Glutamatergic neuron (in vitro differentiated cells): ENCODE results near the gene WSB2. TPM values are rescaled to one million over a fixed set of nuclear protein-coding genes. Genes with fewer than 3 reads are reported as not detected.
A peak's percentile ranks its signal among the peaks of the same experiment; 100 is the strongest.

Source experiments
- DNase-seq: peaks from one replicate; pipeline ENCODE4 v3.0.0; 2022
- H3K27ac Mint-ChIP-seq: one replicate; pipeline ENCODE4 v1.8.0; 2020; ENCODE audit warnings: mild to moderate bottlenecking, mixed read lengths, inconsistent platforms; ENCODE audit not compliant: unreplicated experiment
- H3K27me3 Mint-ChIP-seq: one replicate; pipeline ENCODE4 v1.8.0; 2020; ENCODE audit warnings: mild to moderate bottlenecking, moderate library complexity, mixed read lengths, inconsistent platforms; ENCODE audit not compliant: unreplicated experiment
- H3K36me3 Mint-ChIP-seq: one replicate; pipeline ENCODE4 v1.8.0; 2020; ENCODE audit warnings: mild to moderate bottlenecking, mixed read lengths, inconsistent platforms; ENCODE audit not compliant: unreplicated experiment
- H3K4me1 Mint-ChIP-seq: one replicate; pipeline ENCODE4 v1.8.0; 2020; ENCODE audit warnings: mild to moderate bottlenecking, low read depth, mixed read lengths, inconsistent platforms; ENCODE audit not compliant: unreplicated experiment
- H3K4me3 Mint-ChIP-seq: one replicate; pipeline ENCODE4 v1.8.0; 2020; ENCODE audit warnings: mild to moderate bottlenecking, mixed read lengths, inconsistent platforms; ENCODE audit not compliant: unreplicated experiment
- H3K9me3 Mint-ChIP-seq: one replicate; pipeline ENCODE4 v1.8.0; 2020; ENCODE audit warnings: mild to moderate bottlenecking, moderate library complexity, mixed read lengths, inconsistent platforms; ENCODE audit not compliant: unreplicated experiment
- CTCF ChIP-seq: fragments of 200-600 bp; sonication (generic); IDR thresholded peaks from one replicate; pipeline ENCODE4 v1.5.0; 2021; ENCODE audit not compliant: partially characterized antibody, unreplicated experiment
- long read RNA-seq: library from polyadenylated mRNA; unstranded; transcript quantifications from one replicate; pipeline ENCODE4 v2.0.0, GENCODE V29; 2020; ENCODE audit not compliant: unreplicated experiment
- total RNA-seq: library from RNA; stranded (reverse); fragmentation: NEBNext Ultra II Directional; extraction: Animal tissue kit (Norgen Biotek cat#: 25700); gene quantifications from one replicate; pipeline ENCODE4 v1.2.1, GENCODE V29; 2021; ENCODE audit not compliant: unreplicated experiment

Gene WSB2
- total RNA-seq, result 76.4 TPM
- long read RNA-seq, partial matches to known transcripts, result 6 of 10 reads
- long read RNA-seq, other reads (novel, unspliced or antisense), result 1 of 10 reads

GRCh38 chr12:118061011-118061872 lies at the start of gene WSB2:
Gene WSB2 (minus strand): TSS chr12:118061179. CDS start chr12:118061048, 131 bp downstream.
- Mint-ChIP-seq H3K27me3 (peaks cover 5% of the 10 kb centered on the region), H3K4me3 (peak within 1 kb of the TSS; percentile 100), H3K36me3 (no peaks in the 10 kb centered on the region), H3K9me3 (peaks cover 3% of the 10 kb centered on the region), H3K4me1 (peaks cover 12% of the 10 kb centered on the region), H3K27ac (peak within 1 kb of the TSS; percentile 76)
- TF ChIP-seq CTCF, result no peak
- DNase-seq, result peak; percentile 56

GRCh38 chr12:118109088-118109487 lies 48.1 kb upstream of the WSB2 start:
- H3K4me1 Mint-ChIP-seq, result no peaks in the 10 kb centered on the region
- peaks cover 4% of the 10 kb centered on the region for H3K9me3 Mint-ChIP-seq
- H3K4me3 Mint-ChIP-seq, result no peak overlapping the region
- H3K27ac Mint-ChIP-seq, result no peak overlapping the region
- TF ChIP-seq CTCF, result no peak
- no peaks in the 10 kb centered on the region for H3K27me3 Mint-ChIP-seq
- no peaks in the 10 kb centered on the region for H3K36me3 Mint-ChIP-seq
- DNase-seq, result no peak

GRCh38 chr12:118107694-118108093 lies 46.7 kb upstream of the WSB2 start:
- Mint-ChIP-seq H3K9me3 (peaks cover 4% of the 10 kb centered on the region), H3K27ac (no peak overlapping the region), H3K27me3 (peaks cover 4% of the 10 kb centered on the region), H3K36me3 (no peaks in the 10 kb centered on the region), H3K4me1 (peaks cover 3% of the 10 kb centered on the region), H3K4me3 (no peak overlapping the region)
- no peak for TF ChIP-seq CTCF
- no peak for DNase-seq

- DNase-seq, result no peak
- peaks cover 4% of the 10 kb centered on the region for H3K27me3 Mint-ChIP-seq
- H3K9me3 Mint-ChIP-seq, result peaks cover 4% of the 10 kb centered on the region
- no peak for TF ChIP-seq CTCF
- no peaks in the 10 kb centered on the region for H3K36me3 Mint-ChIP-seq
- no peak overlapping the region for H3K4me3 Mint-ChIP-seq
- no peak overlapping the region for H3K27ac Mint-ChIP-seq
- peaks cover 3% of the 10 kb centered on the region for H3K4me1 Mint-ChIP-seq
Measured at GRCh38 chr12:118107011-118107410, 46.0 kb upstream of the WSB2 start.
